HEK293T (cell line): ENCODE data around the gene CMKLR1.

Source experiments
- ELF4 ChIP-seq: fragments of 450-650 bp; IDR thresholded peaks from 2 replicates; pipeline ENCODE4 v1.6.1; 2017; ENCODE audit warnings: antibody characterized with exemption
- SP1 ChIP-seq: fragments of 450-650 bp; IDR thresholded peaks from 2 replicates; pipeline ENCODE4 v1.6.1; 2017

DNA sequence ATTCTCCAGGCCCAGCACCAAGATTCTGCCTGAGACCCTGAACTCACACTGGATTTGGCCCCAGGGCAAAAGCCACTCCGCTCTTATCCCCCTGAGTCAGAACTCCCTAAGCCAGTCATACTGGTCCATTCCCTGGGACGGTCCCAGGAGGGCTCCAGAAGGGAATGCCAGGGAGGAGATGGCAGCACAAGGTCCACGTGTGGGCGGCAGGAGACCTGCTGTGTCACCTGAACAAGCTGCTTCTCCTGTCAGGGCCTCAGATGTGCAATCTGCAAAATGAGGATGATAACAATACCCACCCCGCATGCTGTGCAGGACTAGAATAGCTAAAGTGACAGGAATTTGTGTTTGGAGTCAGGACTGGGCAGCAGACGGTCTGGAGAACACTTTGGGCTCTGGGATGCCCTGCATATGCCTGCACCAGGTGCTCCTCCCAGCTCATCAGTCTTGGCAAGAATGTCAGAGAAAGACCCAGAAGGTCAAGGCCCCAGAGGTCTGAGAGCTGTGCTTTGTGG, 40.3 kb downstream of the CMKLR1 start:
- TF ChIP-seq ELF4 (no peak), SP1 (no peak)
